GM21619 (cell line): Measurements from ENCODE around the gene TP53BP2.
"Not testable (repeated sequence)": the region's sequence is repeated elsewhere in the genome, so short reads cannot be mapped to it uniquely, and the experiment has no call there.

Source experiments
- ATAC-seq: cut with Tn5 transposase; IDR thresholded peaks from one replicate; pipeline ENCODE4 v1.9.1; 2021; ENCODE audit not compliant: unreplicated experiment

The TP53BP2 gene

GRCh38 chr1:223845810-223846682 is at the start of gene TP53BP2:
TP53BP2 (minus strand) TSS chr1:223845947; CDS start chr1:223845680, 267 bp downstream.
- peak; percentile 63 for ATAC-seq

- not testable (repeated sequence) for ATAC-seq
Observed at GRCh38 chr1:223890494-223890893, 44.7 kb upstream of the TP53BP2 start.

GRCh38 chr1:223889319-223889718 is 43.6 kb upstream of the TP53BP2 start:
- not testable (repeated sequence) for ATAC-seq

- peak; percentile 65 for ATAC-seq
Observed at GRCh38 chr1:223887747-223888418, 42.1 kb upstream of the TP53BP2 start.

- no peak for ATAC-seq
Observed at GRCh38 chr1:223886516-223886921, 40.8 kb upstream of the TP53BP2 start.

GRCh38 chr1:223885614-223886013 is 39.9 kb upstream of the TP53BP2 start:
- no peak for ATAC-seq

GRCh38 chr1:223878598-223879325 is 33.0 kb upstream of the TP53BP2 start:
- no peak for ATAC-seq

- ATAC-seq: no peak
Observed at GRCh38 chr1:223877804-223878203, 32.1 kb upstream of the TP53BP2 start.

GRCh38 chr1:223876590-223876989 is 30.8 kb upstream of the TP53BP2 start:
- no peak for ATAC-seq

- ATAC-seq: no peak
Observed at GRCh38 chr1:223873044-223873443, 27.3 kb upstream of the TP53BP2 start.

- no peak for ATAC-seq
Observed at GRCh38 chr1:223872308-223872901, 26.7 kb upstream of the TP53BP2 start.

- no peak for ATAC-seq
Observed at GRCh38 chr1:223870617-223871574, 25.1 kb upstream of the TP53BP2 start.

- ATAC-seq: not testable (repeated sequence)
Observed at GRCh38 chr1:223864599-223865368, 19.0 kb upstream of the TP53BP2 start.

- no peak for ATAC-seq
Observed at GRCh38 chr1:223864084-223864483, 18.3 kb upstream of the TP53BP2 start.

GRCh38 chr1:223861904-223862303 is 16.2 kb upstream of the TP53BP2 start:
- no peak for ATAC-seq

- ATAC-seq: no peak
Observed at GRCh38 chr1:223860051-223860622, 14.4 kb upstream of the TP53BP2 start.

GRCh38 chr1:223859058-223859457 is 13.3 kb upstream of the TP53BP2 start:
- ATAC-seq: no peak

GRCh38 chr1:223856386-223856785 is 10.6 kb upstream of the TP53BP2 start:
- no peak for ATAC-seq

- ATAC-seq: peak; percentile 62
Observed at GRCh38 chr1:223853748-223854147, 8.0 kb upstream of the TP53BP2 start.
